ENCODE results near the gene FNDC3B.
"Not testable (repeated sequence)": the region's sequence is repeated elsewhere in the genome, so short reads cannot be mapped to it uniquely, and the experiment has no call there.

Gene FNDC3B

GRCh38 chr3:172039436-172040077 lies at the start of gene FNDC3B:
TSS of gene FNDC3B (plus strand) at chr3:172039578. CDS start at chr3:172112480, 72,902 bp downstream.
- intact Hi-C loops (cut with DNase I): loop anchor here (10.0 kb wide), 5 partner anchors 95 to 395 kb away; partner anchors contain the start of gene TMEM212
- DNase-seq: peak; percentile 91 to 99 (median 94)

DNA sequence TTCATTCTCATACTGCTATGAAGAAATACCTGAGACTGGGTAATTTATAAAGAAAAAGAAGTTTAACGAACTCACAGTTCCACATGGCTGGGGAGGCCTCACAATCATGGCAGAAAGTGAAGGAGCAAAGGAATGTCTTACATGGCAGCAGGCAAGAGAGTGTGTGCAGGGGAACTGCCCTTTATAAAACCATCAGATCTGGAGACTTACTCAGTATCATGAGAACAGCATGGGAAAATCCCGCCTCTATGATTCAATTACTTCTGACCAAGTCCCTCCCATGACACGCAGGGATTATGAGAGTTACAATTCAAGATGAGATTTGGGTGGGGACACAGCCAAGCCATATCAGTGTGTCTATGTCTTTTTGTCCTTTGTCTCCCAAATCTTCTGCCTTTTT lies 49.1 kb upstream of the FNDC3B start:
- DNase-seq; intact Hi-C loops (cut with DNase I): not testable (repeated sequence)

DNA sequence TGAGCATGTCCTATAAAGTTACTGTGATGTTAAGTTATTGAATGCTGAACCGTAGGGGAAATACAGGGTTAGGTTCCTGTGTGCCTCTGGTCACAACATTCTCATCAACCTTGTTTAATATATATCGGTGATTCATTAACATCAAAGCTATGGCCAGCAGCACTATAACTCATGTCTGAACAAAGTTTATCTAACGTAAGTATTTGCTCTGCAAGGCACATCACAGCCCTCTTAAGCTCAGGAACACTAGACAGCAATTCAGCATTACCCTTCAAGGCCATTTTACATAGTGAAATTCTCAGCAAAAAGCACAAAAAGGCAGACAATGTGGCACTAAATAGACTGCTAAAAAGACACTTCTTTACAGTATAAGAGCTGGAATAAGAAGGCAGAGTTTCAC lies 48.2 kb upstream of the FNDC3B start:
- DNase-seq: no peak
- intact Hi-C loops (cut with DNase I): no loop called here

- intact Hi-C loops (cut with DNase I): no loop called here
- DNase-seq: no peak
Measured at GRCh38 chr3:171994646-171995428, 44.5 kb upstream of the FNDC3B start.

DNA sequence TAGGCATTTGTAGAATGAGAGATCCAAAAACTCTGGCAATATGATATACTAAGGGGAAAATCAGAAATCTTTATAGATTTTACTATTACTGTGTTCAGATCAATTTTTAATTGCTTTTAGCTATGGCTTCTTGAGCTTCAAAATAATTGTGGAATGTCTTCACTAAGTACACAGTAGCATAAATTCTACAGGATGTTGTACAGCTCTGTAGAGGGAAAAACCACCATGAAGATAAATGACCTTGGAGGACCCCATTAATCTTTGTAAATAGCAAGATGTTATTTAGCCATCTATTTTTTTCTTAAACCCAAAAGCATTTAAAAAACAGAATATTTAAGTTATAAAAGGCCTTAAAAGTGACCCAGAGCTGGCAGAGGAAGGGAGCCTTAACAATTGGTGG lies 43.9 kb upstream of the FNDC3B start:
- intact Hi-C loops (cut with DNase I): no loop called here
- DNase-seq: no peak

DNA sequence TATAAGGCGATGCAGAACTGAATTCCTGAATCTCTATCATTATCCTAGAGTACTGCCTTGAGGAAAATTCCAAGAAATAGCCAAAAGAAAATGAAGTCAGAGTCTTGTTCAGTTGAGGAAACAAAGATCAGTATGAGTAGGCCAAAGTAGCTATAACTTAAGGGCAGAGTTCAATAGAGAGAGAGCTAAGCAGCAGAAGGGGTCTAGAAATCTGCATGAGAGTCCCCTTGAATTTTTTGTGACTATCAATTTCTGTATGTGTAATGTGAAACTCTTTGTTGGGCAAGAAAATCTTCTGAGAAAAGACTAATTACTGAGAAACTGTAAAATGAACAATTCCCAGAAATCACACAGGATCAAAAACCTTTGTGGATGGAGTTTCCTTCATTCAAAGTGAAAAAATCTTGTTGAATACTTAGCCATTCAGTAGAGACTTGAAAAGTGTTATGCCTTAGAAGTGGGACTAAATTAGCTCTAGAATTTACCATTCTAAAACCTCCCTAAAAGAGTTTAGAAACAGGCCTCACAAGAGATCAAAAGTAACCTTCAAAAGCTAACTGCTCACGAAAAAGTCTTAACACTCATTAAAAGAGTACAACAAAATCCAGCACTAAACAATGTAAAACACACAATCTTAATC lies 43.1 kb upstream of the FNDC3B start:
- intact Hi-C loops (cut with DNase I): no loop called here
- no peak for DNase-seq

GRCh38 chr3:171998731-171999130 lies 40.6 kb upstream of the FNDC3B start:
- intact Hi-C loops (cut with DNase I); DNase-seq: not testable (repeated sequence)

- not testable (repeated sequence) for DNase-seq
Measured at GRCh38 chr3:172001616-172002015, 37.8 kb upstream of the FNDC3B start.

GRCh38 chr3:172002512-172003078 lies 36.8 kb upstream of the FNDC3B start:
- intact Hi-C loops (cut with DNase I): no loop called here
- DNase-seq: no peak

More at GRCh38 chr3:172001616-172002015, 37.8 kb upstream of the FNDC3B start:
- intact Hi-C loops (cut with DNase I): not testable (repeated sequence)

DNA sequence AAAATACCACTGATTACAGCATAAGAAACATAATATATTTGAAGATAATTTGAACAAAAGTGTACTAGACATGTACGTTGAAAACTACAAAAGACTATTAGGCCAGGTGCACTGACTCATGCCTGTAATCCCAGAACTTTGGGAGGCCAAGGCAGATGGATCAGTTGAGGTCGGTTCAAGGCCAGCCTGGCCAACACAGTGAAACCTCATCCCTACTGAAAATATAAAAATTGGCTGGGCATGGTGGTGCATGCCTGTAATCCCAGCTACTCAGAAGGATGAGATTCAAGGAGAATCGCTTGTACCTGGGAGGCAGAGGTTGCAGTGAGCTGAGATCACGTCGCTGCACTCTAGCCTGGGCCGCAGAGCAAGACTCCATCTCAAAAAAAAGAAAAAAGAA lies 36.2 kb upstream of the FNDC3B start:
- DNase-seq: no peak
- intact Hi-C loops (cut with DNase I): no loop called here

GRCh38 chr3:172007065-172007370 lies 32.4 kb upstream of the FNDC3B start:
- intact Hi-C loops (cut with DNase I): no loop called here
- DNase-seq: no peak

GRCh38 chr3:172009803-172010202 lies 29.6 kb upstream of the FNDC3B start:
- intact Hi-C loops (cut with DNase I): no loop called here
- DNase-seq: no peak

GRCh38 chr3:172012775-172013174 lies 26.6 kb upstream of the FNDC3B start:
- intact Hi-C loops (cut with DNase I): no loop called here
- DNase-seq: no peak

GRCh38 chr3:172014145-172014544 lies 25.2 kb upstream of the FNDC3B start:
- intact Hi-C loops (cut with DNase I): no loop called here
- DNase-seq: no peak

- intact Hi-C loops (cut with DNase I): no loop called here
- DNase-seq: no peak
Measured at GRCh38 chr3:172018364-172018763, 21.0 kb upstream of the FNDC3B start.

DNA sequence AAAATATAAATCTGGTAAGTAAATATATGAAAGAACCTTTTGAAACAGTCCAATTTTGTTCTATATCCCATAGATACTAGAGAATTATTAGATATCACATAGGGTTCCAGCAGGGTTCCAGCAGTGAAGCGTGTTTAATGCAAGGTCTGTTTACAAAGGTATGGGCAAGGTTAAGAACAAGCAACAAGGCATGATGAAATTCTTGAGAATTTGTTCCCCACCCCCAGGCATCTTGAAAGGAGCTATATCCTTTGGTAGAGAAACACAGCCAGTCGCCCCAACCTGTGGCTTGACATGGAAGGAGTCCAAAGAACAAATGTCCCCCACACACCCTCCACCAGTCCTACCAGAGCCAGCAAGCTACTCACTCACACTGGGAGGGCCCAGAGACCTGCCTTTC lies 18.6 kb upstream of the FNDC3B start:
- no peak for DNase-seq
- intact Hi-C loops (cut with DNase I): no loop called here

DNA sequence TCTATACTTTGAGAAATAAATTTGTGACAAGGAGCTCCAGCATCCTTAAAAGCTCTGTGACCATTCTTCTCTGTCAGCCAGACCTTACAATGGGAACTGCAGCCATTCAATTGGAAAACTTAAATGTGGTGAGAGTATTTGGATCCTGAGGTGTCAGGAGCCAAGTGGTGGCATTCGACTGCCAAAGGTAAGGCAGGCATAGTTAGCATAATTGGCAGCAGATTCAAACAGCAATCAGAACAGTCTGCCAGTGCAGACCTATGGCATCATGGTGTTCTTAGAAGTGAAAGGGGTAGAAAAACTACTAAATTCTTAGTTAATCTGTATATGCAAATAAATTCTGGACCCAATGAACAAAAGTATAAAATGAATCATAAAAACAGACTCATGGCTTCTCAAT lies 18.2 kb upstream of the FNDC3B start:
- intact Hi-C loops (cut with DNase I): no loop called here
- DNase-seq: no peak

GRCh38 chr3:172021859-172022258 lies 17.5 kb upstream of the FNDC3B start:
- no peak for DNase-seq
- intact Hi-C loops (cut with DNase I): no loop called here

DNA sequence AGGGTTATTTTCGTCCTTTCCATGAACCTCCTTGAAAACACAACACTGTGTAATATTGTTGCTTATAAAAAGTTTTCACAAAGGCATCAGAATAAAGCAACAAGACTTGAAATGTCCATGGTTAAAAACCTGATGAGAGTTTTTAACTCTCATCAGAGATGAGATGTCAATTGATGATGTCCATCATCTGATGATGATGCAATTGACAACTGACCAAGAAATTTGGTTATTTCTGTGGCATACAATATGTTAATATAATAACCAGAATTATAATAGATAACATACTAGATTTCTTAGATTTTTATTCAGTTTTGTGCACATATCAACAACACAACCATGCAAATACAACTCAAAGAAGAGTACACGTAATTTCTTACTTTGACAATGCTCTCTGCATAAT lies 15.5 kb upstream of the FNDC3B start:
- no peak for DNase-seq
- intact Hi-C loops (cut with DNase I): no loop called here

- DNase-seq: no peak
- intact Hi-C loops (cut with DNase I): no loop called here
Measured at GRCh38 chr3:172024679-172025078, 14.7 kb upstream of the FNDC3B start.

- intact Hi-C loops (cut with DNase I): loop anchor here (10.0 kb wide), 4 partner anchors 105 to 385 kb away; partner anchors contain the start of gene TMEM212
- DNase-seq: no peak
Measured at GRCh38 chr3:172029425-172030098, 9.8 kb upstream of the FNDC3B start.

Data from posterior cingulate gyrus (tissue), 11 donors.